Measurements from ENCODE around the gene C17orf67.

GRCh38 chr17:56771975-56772374 lies 61.7 kb downstream of the C17orf67 start:
- TF ChIP-seq CTCF (IDR thresholded peaks at IDR 0.05) (no peak), EZH2phosphoT487 (IDR thresholded peaks at IDR 0.05) (no peak)

All from neural progenitor cell (in vitro differentiated cells).